Activated CD8-positive, alpha-beta memory T cell treated with anti-CD3 and anti-CD28 coated beads, Interleukin-2, amount 50 U/mL, for 1 hour (primary cell): ENCODE data around the gene BABAM2.

ENCODE experiments used
- DNase-seq: peaks from one replicate; pipeline ENCODE4 v3.0.0-alpha.2; 2020; ENCODE audit errors: extremely low read depth

Gene BABAM2

DNA sequence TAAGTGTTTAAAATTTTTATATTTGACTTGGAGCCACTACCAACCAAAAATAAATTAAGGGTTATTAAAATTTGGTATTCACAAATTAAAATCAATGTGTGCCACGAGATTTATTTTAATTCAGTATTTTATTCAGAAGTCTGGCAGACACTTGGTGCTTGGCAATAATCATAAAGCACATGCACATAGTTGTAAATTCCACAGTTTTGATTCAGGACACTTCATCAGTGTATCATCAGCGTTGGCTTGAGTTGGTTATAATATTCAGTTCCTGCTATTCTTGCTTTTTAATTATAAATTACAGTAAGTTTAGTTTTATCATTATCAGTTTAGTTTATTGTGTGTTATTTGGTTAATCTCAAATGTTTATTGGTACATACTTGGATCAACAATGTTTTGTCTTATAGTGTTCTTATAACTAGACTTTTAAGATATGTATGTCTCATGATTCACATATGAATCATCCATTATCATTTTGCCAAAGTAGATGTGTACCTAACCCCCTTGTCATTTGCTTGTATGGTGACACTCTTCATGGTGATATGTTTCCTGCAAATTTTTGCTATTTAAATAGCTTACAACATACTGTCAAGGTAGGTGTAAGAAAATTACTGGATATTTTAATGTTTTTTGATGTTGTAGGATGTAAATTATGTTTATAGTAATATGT, 237.9 kb downstream of the BABAM2 start:
- no peak for DNase-seq

DNA sequence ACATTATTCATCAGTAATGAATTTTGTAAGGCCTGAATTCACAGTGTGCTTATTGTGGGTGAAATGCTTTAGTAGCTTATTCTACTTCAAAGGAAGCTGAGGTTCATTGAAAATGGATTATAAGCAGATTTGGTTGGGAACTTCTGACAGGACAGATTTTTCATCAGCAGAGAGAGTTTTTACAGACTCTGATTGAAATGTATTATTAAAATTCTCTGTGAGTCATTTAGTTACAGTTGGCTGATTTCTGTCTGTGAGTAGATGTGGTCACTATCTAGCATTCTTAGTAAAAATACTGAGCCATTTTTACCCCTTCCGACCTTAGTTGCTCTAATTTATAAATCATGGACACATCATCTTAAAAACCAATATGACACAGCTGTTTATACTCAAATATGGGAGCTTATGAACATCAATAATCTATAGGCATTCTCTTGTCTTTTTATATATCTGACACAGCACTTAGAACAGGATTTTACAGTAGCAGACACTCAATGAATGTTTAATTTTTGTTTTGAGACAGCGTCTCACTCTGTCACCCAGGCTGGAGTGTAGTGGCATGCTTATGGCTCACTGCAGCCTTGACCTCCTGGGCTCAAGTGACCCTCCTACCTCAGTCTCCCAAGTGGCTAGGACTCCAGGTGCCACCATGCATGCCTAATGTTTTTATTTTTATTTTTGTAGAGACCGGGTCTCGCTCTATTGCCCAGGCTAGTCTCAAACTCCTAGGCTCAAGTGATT, 239.6 kb downstream of the BABAM2 start:
- no peak for DNase-seq

- DNase-seq, result no peak
Observed at GRCh38 chr2:28133778-28134177, 243.2 kb downstream of the BABAM2 start.

DNA sequence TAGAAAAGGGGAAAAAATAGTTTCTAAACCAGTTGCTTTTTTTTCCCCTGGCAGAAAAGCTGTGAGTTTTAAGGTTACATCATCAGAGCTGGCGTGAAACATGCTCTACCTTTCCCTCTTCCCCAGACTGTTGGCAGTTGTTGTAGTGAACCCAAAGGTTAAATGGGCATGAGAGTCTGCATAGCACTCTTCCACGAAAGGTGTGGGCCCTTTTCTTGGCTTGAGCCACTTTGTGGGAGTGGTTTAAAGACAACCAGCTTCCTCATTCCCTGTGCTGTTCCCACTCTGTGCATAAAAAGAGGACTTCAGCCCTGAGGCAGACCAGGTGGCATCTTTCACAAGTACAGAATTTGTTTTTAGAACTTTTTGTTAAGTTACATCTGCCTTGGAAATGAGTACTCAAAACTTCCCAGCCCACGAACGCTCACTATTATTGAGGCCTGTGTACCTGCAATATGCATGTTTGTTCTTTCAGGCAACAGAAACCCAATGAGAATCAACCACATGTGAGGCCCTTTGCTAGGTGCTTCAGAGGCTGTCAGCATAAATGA, 243.8 kb downstream of the BABAM2 start:
- DNase-seq, result no peak

- no peak for DNase-seq
Observed at GRCh38 chr2:28134857-28135256, 244.3 kb downstream of the BABAM2 start.

DNA sequence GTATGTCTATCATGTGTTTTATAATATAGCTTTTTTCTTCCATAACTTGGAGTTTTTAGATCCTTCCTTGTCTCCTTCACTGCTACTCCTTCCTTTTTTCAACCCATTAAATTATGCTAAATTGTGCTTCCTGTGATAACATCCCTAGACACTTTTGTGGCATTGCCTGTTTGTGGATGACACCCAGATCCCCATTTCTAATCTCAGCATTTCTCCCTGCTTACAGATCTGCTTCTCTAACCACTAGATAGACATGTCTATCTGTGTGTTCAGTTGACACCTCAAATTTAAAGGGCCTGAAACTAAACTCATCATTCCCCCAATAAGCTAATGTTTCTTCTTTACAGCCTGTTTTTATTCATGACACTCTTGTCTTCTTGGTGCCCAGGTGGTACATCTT, 244.8 kb downstream of the BABAM2 start:
- no peak for DNase-seq

DNA sequence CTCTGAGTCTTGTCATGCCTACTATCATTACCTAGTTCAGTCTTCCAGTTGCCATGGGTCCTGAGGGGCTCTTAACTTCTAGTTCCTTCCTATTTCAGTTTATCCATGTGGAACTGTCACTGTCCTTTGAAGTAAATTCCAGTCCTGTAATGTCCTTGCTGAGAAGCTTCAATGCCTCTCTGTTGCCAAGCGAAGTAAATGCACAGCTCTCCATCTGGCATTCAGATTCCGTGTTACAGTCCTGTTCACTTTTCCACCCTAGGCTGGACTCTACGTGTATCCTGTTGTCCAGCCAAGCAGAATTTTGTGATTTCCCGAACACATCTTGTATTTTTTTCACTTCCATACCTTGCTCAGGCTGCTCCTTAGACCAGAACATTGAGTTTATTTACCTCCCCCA, 245.3 kb downstream of the BABAM2 start:
- DNase-seq, result no peak

DNA sequence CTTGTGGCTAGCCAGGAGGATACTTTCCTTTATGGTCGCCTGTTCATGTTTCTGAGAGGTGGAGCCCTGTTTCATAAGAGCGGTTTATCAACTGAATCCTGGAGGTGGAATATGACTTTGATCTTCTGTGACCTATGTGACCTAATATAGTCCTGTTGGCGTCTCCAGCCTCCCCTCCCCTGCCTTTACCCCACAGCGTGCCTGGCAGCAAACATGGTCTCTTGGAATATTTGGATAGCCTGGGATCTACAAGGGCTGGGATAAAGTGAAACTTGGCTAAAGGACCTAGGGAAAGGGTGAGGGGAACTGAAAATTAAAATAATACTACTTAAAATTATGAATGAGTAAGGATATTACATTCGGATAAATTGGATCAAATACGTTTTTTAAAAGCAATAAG, 246.0 kb downstream of the BABAM2 start:
- DNase-seq, result no peak

GRCh38 chr2:28137221-28137620, 246.7 kb downstream of the BABAM2 start:
- no peak for DNase-seq

GRCh38 chr2:28142386-28142785, 251.9 kb downstream of the BABAM2 start:
- DNase-seq, result no peak

GRCh38 chr2:28148000-28148399, 257.5 kb downstream of the BABAM2 start:
- no peak for DNase-seq

DNA sequence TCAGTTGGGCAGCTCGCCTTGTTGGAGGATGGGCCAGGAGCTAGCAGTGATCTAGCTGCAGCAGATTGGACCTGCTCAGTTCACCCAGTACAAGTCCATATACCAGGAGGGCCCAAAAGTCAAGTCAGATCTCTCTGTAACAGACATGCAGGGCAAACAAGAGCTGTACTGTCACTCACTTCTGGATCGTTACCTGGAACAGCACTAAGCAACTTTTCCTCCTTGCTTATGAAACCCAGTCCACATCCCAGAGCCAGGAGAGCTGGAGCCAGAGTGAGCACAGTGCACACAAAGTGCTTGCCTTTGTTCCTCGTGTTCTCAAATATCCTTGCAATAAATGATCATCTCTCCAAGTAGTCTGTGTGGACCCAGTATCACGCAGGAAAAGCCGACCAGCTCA, 258.0 kb downstream of the BABAM2 start:
- no peak for DNase-seq

- no peak for DNase-seq
Observed at GRCh38 chr2:28150236-28150915, 259.8 kb downstream of the BABAM2 start.

GRCh38 chr2:28150994-28151393, 260.5 kb downstream of the BABAM2 start:
- no peak for DNase-seq

- DNase-seq, result no peak
Observed at GRCh38 chr2:28152585-28153280, 262.2 kb downstream of the BABAM2 start.

DNA sequence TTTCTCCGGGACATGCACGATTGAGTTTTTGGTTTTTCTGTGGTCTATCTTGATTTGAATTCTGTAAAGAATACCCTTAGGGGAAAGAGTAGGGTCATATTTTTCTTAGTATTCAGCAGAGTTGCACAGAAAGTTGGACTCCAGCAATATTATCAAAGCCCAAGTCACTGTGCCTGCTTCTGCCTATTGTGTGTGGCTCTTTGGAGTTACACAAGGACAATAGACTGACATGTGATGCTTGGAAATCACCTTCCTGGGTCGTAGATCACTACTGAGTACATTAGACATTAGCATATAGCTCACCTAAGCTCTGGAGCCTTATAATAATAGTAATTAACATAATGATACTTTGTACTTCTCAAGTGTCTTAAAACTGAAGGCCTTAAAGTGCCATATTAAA, 263.3 kb downstream of the BABAM2 start:
- no peak for DNase-seq

DNA sequence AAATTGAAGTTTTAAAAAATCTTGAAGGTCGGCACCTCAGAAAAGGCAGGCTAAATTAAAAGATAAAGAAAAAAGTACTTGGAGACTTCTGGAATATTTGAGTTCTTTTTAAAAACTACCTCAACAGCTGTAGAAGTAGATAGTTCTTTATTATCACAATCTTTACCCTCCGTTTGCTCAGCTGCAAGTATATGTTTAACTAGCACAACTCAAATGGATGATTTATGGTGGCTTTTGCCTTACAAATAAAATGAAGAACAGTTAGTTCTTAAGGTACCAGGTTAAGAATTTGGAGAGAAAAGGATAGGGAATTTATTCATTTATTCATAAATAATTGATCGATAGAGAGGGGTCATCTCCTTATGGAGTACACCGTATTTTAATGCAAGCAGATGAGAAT, 264.6 kb downstream of the BABAM2 start:
- no peak for DNase-seq

GRCh38 chr2:28155627-28156026, 265.1 kb downstream of the BABAM2 start:
- DNase-seq, result no peak

DNA sequence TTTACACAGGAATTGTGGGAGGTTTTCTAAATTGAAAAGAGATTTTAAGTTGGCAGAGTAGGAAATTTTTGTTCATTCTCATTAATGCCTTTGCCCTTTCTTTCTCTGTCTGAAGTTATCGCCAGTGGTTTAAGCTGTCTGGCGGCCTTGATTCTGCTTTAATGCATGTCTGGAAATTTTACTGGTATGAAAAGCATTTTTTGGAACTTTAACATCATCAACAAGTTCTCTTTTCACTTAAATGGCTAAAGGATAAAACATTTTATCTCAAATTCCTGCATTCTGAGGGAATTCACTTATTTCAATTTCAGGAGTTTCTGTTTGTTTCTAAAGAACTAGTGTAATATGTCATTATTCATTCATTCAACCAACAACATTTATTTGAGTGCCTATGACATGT, 268.3 kb downstream of the BABAM2 start:
- DNase-seq, result no peak

GRCh38 chr2:28160986-28161425, 270.5 kb downstream of the BABAM2 start:
- DNase-seq, result no peak

DNA sequence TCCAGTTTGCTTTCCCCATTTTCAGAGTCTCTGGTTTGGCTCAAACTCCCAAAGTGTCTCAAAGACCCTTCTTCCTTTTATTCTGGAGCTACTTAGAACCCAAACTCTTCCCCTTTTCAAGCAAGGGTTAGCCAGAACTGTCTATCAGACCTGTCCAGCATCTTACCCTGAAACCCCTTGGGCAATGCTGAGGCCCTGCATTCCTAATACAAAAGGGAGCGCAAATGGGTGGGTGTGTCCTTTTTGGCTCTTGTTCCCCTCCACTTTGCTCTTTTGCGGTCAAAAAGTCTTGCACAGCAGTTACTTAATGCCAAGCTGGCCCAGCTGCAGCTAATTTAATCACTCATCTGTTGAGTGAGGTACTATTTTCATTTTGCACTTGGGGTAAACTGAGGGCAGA, 270.9 kb downstream of the BABAM2 start:
- no peak for DNase-seq

GRCh38 chr2:28162564-28162963, 272.0 kb downstream of the BABAM2 start:
- DNase-seq, result no peak
